Testis (tissue), 2 donors: ENCODE results near the gene STAT6.

Source experiments
- POLR2A ChIP-seq: fragments of 450-650 bp; IDR thresholded peaks from one replicate; pipeline ENCODE4 v1.6.1; 2017; ENCODE audit warnings: antibody characterized with exemption, mild to moderate bottlenecking, moderate library complexity
- TF ChIP-seq, protein P1 (sequence below), 3 experiments: fragments of 450-650 bp in 2 of 3; fragments of 200-600 bp in 1 of 3; sonication (generic) in 1 of 3; IDR thresholded peaks; one replicate each; pipeline ENCODE4 v1.5.1; 2016 to 2019; ENCODE audit warnings: antibody characterized with exemption in 3 of 3, mild to moderate bottlenecking in 2 of 3, moderate library complexity in 1 of 3

DNA sequence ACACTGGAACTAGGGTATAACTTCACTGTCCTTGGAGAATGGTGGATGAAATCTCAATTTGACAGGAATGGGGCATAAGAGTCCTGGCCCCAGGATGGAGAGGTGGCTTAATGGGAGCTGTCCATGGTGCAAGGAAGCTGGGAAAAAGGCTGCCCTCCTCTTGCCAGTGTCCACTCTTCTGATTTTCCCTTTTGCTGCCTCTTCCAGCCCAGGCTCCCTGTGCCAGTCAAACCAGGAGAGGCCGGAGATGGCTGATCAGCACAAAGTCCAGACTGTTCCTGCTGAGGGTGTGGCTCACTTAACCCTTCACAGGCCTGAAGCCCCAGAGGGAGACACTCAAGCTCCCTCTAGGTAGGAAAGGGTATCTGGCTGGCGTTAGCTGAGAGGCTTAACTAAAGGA lies 61.3 kb downstream of the STAT6 start, which contains the start of gene MYO1A:
- TF ChIP-seq, protein P1, sequence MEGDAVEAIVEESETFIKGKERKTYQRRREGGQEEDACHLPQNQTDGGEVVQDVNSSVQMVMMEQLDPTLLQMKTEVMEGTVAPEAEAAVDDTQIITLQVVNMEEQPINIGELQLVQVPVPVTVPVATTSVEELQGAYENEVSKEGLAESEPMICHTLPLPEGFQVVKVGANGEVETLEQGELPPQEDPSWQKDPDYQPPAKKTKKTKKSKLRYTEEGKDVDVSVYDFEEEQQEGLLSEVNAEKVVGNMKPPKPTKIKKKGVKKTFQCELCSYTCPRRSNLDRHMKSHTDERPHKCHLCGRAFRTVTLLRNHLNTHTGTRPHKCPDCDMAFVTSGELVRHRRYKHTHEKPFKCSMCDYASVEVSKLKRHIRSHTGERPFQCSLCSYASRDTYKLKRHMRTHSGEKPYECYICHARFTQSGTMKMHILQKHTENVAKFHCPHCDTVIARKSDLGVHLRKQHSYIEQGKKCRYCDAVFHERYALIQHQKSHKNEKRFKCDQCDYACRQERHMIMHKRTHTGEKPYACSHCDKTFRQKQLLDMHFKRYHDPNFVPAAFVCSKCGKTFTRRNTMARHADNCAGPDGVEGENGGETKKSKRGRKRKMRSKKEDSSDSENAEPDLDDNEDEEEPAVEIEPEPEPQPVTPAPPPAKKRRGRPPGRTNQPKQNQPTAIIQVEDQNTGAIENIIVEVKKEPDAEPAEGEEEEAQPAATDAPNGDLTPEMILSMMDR (IDR thresholded peaks at IDR 0.05): no peak
- TF ChIP-seq POLR2A: no peak
